CD1c-positive myeloid dendritic cell (primary cell): ENCODE data around the gene SLC36A2.
"Not testable (repeated sequence)": the region's sequence is repeated elsewhere in the genome, so short reads cannot be mapped to it uniquely, and the experiment has no call there.

Experiments
- DNase-seq: peaks from one replicate; pipeline ENCODE4 v3.0.0-alpha.2; 2016; ENCODE audit errors: extremely low spot score

The SLC36A2 gene

DNA sequence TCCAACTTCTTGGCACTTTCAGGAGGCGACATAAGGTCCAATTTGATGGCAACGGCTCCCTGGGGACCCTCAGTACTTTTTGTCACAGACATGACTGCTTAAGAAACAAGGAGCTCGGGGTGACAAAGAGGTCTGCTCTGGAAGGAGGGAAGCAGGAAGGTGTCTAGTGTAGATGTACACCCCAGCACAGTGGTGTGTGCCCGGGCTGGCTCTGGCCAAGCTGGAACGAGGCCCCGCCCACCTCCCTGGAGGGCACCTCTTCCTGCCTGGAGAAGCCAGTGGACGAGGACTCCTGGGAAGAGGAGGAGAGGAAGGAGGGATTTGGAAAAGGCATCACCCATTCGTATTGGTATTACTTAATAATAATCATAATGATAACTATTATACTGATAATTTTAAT is at the start of gene SLC36A2:
TSS of gene SLC36A2 (minus strand) at position 191 of the 400 bp plus-strand sequence. CDS start at position 92, 99 bp downstream.
- DNase-seq, result no peak

GRCh38 chr5:151388960-151389359 is 41.6 kb upstream of the SLC36A2 start:
- DNase-seq, result no peak

DNA sequence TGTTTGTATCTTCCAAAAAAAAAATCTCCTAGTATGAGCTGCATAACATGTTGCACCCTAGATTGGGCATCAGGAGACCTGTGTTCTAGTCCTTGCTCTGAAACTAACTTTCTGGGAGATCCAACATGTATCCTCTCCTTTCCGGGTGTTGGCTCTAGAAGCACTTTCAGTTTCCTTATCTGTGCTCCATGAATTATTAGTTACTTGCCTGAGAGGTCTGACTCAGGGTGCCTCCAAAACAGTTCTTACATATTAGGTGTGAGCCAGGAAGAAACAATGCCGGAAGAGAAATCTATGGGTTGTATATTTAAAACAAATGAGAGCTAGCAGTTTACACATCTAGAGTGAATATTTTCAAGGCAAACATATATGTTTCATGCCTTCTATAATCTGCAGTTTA is 36.7 kb upstream of the SLC36A2 start:
- no peak for DNase-seq

GRCh38 chr5:151383011-151383410 is 35.7 kb upstream of the SLC36A2 start:
- DNase-seq, result no peak

- no peak for DNase-seq
Observed at GRCh38 chr5:151382576-151382975, 35.2 kb upstream of the SLC36A2 start.

- no peak for DNase-seq
Observed at GRCh38 chr5:151381899-151382298, 34.5 kb upstream of the SLC36A2 start.

DNA sequence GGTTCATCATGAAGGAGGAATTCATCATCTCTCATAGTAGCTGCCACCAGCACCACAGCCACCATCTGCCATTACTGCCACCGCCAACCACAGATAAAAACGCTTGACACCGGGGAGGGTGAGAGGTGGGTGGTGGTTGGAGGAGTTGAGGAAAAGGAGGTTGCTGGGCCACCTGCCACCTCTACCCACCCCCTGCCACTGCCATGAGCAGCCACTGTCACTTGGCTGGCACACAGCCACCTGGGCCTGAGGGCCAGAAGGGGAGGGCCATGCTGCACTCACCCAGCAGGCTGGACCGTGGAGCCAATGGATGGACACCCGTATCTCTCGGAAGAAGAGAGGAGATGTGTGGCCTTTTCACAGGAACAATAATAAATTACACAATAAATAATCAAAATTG is 31.3 kb upstream of the SLC36A2 start:
- DNase-seq, result no peak

GRCh38 chr5:151374539-151374938 is 27.2 kb upstream of the SLC36A2 start:
- no peak for DNase-seq

DNA sequence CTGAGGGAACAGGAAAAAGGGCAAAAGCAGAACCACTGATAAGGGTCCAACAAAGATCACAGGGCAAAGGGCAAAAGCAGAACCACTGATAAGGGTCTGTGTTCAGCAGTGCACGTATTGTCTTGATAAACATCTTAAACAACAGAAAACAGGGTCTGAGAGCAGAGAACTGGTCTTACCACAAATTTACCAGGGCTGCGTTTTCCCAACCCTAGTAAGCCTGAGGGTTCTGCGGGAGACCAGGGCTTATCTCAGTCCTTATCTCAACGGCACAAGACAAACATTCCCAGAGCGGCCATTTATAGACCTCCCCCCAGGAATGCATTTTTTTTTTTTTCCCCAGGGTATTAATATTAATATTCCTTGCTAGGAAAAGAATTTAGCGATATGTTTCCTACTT is 19.7 kb upstream of the SLC36A2 start:
- not testable (repeated sequence) for DNase-seq

- no peak for DNase-seq
Observed at GRCh38 chr5:151363673-151364072, 16.3 kb upstream of the SLC36A2 start.

DNA sequence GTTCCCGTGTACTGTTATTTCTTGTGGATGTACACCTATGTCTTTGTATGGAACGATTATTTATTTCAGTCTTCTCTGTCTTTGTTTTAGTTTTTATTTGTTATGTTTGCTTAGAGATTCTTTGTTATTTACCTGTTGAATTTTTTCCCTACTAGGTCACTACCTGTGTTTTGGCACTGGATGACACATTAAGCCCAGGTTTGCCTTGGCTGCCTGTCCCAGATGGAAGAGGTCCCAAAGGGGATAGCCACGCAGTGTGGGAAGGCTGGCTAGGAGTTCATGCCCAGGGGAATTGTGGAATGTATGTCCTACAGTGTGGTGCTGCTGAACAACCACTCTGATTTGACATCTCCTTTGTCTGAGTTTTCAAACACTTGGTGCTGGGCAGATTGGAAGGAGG is 15.6 kb upstream of the SLC36A2 start:
- no peak for DNase-seq

- no peak for DNase-seq
Observed at GRCh38 chr5:151359391-151359790, 12.0 kb upstream of the SLC36A2 start.

GRCh38 chr5:151357792-151358191 is 10.4 kb upstream of the SLC36A2 start:
- no peak for DNase-seq

DNA sequence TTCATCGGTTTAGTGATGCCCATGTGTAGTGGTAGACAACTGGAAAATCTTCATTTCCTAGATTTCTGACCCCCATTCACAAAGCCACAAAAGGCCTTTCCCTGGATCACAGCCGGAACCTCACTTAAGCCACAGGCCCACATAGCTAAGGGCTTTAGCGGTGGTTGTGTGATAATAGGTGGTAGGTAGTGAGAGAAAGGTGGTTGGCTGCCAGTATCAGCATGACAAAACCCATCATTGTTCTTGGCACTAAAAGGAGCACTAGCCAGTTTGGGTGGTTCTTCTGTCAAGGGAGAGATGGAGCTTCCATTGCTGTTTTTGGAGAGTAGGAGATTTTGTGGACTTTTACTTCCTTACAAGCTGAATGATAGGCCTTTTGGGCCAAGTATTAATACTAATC is 9.7 kb upstream of the SLC36A2 start:
- no peak for DNase-seq

DNA sequence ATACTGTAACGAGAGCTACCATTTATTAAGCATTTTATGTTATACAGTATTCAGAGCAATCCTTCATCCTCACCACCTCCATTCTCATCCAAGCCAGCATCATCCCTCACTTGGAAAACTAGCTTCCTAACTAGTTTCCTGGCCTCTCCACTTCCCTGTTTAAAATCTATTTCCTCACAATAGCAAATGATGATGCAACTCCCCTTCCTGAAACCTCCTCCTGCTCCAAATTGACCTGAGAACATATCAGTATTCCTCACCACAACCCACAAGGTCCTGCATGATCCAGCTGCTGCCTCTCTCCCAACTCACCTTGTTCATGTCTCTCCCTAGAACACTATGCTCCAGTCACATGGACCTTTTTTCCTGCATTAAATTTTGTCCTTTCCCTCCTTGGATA is 4.3 kb upstream of the SLC36A2 start:
- no peak for DNase-seq

GRCh38 chr5:151348789-151349188 is 1.4 kb upstream of the SLC36A2 start:
- DNase-seq, result no peak

DNA sequence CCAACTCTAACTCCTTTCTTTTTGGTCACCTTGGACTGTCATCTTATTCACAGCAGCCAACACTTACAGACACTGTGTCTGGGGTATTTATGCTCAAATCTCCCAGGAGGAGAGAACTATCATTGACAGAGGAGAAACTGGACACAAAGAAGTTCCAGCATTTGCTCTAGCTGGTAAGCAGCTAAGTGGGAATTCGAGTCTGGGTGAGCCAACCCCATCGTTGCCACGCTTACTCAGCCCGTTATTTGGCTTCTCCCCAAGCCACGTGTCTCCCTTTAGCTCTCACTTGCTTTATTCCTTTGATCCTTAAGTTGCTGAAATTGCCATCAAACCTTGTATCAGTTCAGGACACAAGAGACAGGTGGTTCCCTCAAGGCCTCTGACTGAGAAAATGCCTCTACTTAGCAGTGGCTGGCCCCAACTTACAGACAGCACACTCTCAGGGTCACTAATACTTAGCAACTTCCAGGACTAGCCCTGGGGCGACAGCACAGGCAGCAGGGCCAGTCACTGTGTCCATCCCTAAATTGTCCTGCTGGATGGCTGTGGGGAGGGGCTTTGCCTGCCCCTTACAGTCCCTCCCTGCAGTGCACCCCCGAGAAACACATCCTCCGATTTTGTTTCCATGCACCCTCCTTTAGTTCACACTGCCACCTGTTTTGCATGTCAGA is 1.4 kb downstream of the SLC36A2 start:
- DNase-seq, result no peak

GRCh38 chr5:151345187-151345807 is 2.1 kb downstream of the SLC36A2 start:
- DNase-seq, result no peak

DNA sequence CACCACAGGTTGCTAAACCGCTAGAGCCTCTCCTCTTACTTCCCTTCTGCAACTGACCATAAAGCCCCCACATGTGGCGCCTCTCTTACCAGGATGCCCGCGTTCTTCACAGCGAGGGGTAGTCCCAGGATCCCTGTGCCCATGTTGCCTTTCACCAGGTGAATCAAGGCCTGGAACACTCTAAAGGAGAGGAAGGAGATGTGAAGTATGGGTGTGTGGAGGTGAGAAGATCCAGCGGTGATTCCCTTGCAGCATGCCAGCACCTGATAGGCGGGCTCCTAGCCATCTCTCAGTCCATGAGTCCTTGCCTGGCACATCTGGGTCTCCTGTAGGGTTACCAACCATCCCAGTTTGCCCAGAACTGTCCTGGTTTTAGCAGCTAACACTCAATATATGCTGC is 3.3 kb downstream of the SLC36A2 start:
- no peak for DNase-seq

DNA sequence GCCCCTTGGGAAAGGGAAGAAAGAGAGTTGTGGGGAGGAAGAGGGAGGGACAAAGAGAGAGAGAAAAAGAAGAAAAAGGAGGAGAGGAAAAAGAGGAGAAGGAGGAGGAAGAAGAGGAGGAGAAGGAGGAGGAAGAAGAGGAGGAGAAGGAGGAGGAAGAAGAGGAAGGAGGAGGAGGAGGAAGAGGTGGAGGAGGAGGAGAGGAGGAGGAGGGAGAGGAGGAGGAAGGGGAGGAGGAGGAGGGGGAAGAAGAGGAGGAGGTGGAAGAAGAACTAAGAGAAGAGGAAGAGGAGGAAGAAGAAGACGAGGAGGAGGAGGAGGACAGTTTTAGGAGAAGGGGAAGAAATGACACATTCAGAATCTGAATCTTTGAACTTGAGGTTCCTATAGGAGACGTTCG is 7.4 kb downstream of the SLC36A2 start:
- DNase-seq, result no peak

DNA sequence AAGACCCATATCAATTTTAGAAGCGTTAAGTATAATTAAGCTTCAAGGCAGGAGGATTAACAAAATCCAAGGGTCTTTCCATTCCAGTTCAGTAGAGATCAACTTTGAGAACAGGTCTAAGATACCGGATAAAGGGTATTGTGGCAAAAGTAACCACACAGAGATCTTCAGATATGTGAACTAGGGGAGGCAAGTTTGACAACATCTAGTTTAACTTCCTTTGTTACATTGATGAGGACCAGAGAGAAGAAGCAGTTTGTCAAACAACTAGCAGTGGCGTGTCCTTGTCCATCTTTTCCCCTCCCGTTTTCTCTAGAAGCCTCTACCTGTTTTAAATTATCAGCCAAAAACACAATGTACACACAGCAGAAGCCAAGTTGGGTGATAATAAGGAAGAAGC is 8.6 kb downstream of the SLC36A2 start:
- DNase-seq, result no peak

- no peak for DNase-seq
Observed at GRCh38 chr5:151332857-151333256, 14.5 kb downstream of the SLC36A2 start.

DNA sequence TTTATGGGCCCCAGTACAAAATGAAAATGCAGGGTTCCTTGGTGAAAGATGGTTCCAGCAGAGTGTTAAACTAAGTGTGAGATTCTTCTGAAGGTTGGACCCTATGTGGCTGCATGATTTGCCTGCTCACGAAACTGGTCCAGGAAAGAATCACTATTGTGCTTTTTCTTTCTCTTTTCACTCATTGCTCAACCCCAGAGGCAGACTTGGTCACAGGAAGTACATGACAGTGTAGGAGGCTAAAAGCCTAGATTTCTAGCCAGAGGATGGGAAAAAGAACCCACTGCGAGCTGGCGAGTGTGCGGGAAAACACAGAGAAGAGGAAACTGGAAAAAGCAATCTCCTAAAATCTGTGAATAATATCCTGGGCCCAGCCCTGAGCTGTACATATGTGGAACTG is 18.6 kb downstream of the SLC36A2 start:
- DNase-seq, result peak; percentile 6

GRCh38 chr5:151327585-151327984 is 19.8 kb downstream of the SLC36A2 start:
- DNase-seq, result no peak
